ENCODE measurements around the gene KAZN. TPM values are rescaled to one million over a fixed set of nuclear protein-coding genes. Genes with fewer than 3 reads are reported as not detected.

Gene KAZN
- total RNA-seq, 1 donor from 2014 or later: 21.2 TPM

- H3K27me3 ChIP-seq (ENCODE audit: low read depth): no peaks in the 10 kb centered on the region
- no peak overlapping the region for H3K4me3 ChIP-seq
- no peak for TF ChIP-seq CTCF (IDR thresholded peaks at IDR 0.05)
- ATAC-seq (no peak), DNase-seq (no peak)
- no peak overlapping the region for H3K27ac ChIP-seq
- H3K4me1 ChIP-seq: peaks cover 33% of the 10 kb centered on the region
- H3K36me3 ChIP-seq: no peaks in the 10 kb centered on the region
- no peaks in the 10 kb centered on the region for H3K9me3 ChIP-seq
- intact Hi-C loops (cut with DNase I): no loop called here
Measured at GRCh38 chr1:14928886-14929546, 330.5 kb downstream of the KAZN start.

GRCh38 chr1:14929547-14930246, 331.2 kb downstream of the KAZN start:
- Histone ChIP-seq H3K36me3 (no peaks in the 10 kb centered on the region), H3K9me3 (no peaks in the 10 kb centered on the region)
- no peak for DNase-seq

GRCh38 chr1:14930247-14930965, 331.9 kb downstream of the KAZN start:
- Histone ChIP-seq H3K4me3 (no peak overlapping the region), H3K27ac (no peak overlapping the region), H3K36me3 (no peaks in the 10 kb centered on the region), H3K27me3 (ENCODE audit: low read depth) (no peaks in the 10 kb centered on the region), H3K4me1 (peaks cover 24% of the 10 kb centered on the region), H3K9me3 (no peaks in the 10 kb centered on the region)
- intact Hi-C loops (cut with DNase I): no loop called here
- no peak for ATAC-seq
- TF ChIP-seq CTCF (IDR thresholded peaks at IDR 0.05): no peak
- no peak for DNase-seq

More at GRCh38 chr1:14929547-14930246, 331.2 kb downstream of the KAZN start:
- peak; percentile 68 to 80 for ATAC-seq
- H3K27me3 ChIP-seq (ENCODE audit: low read depth): no peaks in the 10 kb centered on the region
- intact Hi-C loops (cut with DNase I): no loop called here
- H3K4me1 ChIP-seq: peaks cover 31% of the 10 kb centered on the region
- H3K27ac ChIP-seq: no peak overlapping the region
- no peak overlapping the region for H3K4me3 ChIP-seq
- no peak for TF ChIP-seq CTCF (IDR thresholded peaks at IDR 0.05)

GRCh38 chr1:14932034-14932638, 333.7 kb downstream of the KAZN start:
- ATAC-seq (no peak), DNase-seq (no peak)
- peaks cover 21% of the 10 kb centered on the region for H3K4me1 ChIP-seq
- H3K9me3 ChIP-seq: no peaks in the 10 kb centered on the region
- TF ChIP-seq CTCF (IDR thresholded peaks at IDR 0.05): no peak
- H3K36me3 ChIP-seq: no peaks in the 10 kb centered on the region
- no peak overlapping the region for H3K27ac ChIP-seq
- no peak overlapping the region for H3K4me3 ChIP-seq
- H3K27me3 ChIP-seq (ENCODE audit: low read depth): no peaks in the 10 kb centered on the region
- intact Hi-C loops (cut with DNase I): no loop called here

GRCh38 chr1:14934867-14935266, 336.4 kb downstream of the KAZN start:
- no peak for TF ChIP-seq CTCF (IDR thresholded peaks at IDR 0.05)
- ATAC-seq (no peak), DNase-seq (no peak)
- intact Hi-C loops (cut with DNase I): no loop called here
- peaks cover 17% of the 10 kb centered on the region for H3K4me1 ChIP-seq
- H3K36me3 ChIP-seq: no peaks in the 10 kb centered on the region
- no peaks in the 10 kb centered on the region for H3K27me3 ChIP-seq (ENCODE audit: low read depth)
- H3K9me3 ChIP-seq: no peaks in the 10 kb centered on the region
- H3K27ac ChIP-seq: no peak overlapping the region
- no peak overlapping the region for H3K4me3 ChIP-seq
